GM18526 (cell line): ENCODE measurements around the gene IGSF10.

Experiments
- POLR2A ChIP-seq: IDR thresholded peaks from 3 replicates; pipeline ENCODE4 v1.6.1; 2011; ENCODE audit not compliant: insufficient read length; ENCODE audit errors: extremely low read depth

The IGSF10 gene

DNA sequence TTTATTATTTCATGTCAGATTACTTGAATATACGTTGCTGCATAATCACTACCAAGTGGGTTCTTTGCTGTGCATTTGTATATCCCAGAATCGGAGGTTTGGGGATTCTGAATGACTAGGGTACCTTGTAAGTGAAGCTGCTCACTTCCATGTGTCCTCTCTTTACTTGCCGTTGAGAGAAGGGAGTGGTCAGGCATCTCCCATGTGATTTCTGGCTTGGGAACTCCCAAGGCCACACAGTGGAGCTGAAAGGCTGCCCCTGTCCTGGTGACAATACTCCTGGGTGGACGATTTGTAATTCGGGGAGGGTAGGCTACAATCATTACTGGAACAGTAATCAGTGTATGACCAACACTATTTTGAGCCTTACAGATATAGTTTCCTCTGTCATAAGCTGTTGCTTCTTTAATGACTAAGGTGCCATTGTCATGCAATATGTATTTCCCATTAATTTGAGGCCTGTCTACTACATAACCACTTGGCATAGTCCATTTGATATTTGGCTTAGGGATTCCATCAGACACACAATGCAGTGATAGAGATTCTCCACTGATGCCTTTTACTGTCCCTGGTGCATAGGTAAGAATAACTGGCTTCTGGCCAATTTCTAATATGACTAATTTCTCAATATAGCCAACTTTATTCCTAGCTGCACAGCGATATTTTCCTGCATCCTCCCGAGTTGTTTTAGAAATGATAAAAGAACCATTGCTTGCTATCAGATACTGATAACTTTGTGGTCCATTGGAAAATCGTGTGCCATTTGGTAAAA lies 24.0 kb downstream of the IGSF10 start:
- no peak for TF ChIP-seq POLR2A

DNA sequence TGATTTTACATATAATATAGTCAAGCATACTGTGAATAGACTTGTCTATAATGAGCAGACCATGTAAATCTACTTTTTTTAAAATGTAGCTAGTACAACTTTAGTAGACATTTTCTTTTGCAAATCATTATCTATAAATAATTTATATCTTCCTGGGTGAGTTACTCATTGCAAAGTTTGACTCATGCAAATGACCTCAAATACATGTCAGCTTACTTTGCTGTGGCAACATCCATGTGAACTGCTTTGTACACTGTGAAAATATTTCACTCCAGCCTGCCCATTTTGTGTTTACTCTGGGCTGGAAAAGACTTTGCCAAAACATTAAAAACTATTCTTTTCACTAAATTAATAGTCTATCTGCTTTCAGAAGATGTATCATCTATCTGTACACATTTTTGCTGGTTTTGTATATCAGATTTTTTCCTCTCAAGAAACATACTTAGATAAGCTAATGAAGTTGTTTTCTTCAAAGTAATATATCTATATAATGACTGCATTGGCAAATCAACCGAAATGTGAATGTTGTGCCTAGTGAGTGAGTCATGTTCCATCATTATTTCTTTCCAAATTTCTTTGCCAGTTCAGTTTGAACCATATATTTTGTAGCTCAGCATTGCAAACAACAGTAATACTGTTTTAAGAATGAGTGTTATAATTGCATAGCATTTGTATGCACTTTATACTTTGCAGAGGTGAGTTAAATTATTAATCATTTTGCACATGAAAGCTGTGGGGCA lies 26.5 kb downstream of the IGSF10 start:
- no peak for TF ChIP-seq POLR2A

DNA sequence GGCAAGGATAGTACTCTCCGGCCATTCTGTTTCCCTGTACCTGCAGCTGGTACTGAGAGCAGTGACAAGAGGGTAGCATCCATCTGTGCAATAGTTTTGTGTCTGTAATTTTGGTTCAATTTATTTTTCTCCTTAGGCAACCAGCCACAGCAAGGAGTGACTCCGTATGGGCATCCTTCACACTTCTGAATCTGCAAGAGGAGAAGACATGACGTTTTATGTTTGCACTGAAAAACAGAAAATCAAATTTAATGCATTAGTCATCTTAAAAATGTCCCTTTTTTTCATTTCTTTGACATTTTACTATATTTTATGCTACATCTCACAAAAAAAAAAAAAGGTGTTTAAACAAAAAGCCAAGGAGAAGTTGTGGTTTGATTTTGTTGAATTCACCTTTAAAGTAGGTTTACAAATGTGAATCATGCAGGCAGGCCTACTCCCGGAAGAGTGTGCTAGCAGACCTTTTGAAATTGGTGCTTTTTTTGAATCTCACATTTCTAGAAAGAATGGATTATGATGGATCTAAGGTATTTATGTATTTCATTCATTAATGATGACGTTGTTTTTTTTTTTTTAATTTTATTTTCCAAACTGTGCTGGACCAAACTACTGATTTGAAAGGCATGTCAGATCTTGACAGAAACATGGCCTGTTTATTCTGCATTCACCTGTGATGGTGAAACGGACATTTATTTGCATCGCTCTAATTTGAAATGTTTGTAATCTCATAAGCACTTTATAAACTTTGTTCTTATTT lies 28.1 kb downstream of the IGSF10 start:
- no peak for TF ChIP-seq POLR2A

DNA sequence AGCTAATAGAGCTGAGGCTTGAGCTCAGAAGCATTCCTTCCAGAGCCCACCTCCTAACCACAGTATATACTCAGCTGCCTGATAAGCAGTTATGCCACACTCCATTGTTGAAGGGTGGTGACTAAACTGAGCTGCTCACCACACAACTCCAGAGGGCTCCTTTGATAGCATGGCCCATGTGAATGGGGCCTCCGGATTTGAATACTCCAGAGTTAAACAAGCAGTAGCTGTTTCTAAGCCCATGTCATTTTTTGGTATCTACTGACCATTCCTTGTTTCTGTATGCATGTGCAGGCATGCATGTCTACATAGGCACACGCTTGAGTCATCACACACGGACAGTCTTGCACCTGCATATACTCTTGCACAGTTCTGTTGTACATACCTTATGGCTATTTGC lies 28.9 kb downstream of the IGSF10 start:
- no peak for TF ChIP-seq POLR2A

DNA sequence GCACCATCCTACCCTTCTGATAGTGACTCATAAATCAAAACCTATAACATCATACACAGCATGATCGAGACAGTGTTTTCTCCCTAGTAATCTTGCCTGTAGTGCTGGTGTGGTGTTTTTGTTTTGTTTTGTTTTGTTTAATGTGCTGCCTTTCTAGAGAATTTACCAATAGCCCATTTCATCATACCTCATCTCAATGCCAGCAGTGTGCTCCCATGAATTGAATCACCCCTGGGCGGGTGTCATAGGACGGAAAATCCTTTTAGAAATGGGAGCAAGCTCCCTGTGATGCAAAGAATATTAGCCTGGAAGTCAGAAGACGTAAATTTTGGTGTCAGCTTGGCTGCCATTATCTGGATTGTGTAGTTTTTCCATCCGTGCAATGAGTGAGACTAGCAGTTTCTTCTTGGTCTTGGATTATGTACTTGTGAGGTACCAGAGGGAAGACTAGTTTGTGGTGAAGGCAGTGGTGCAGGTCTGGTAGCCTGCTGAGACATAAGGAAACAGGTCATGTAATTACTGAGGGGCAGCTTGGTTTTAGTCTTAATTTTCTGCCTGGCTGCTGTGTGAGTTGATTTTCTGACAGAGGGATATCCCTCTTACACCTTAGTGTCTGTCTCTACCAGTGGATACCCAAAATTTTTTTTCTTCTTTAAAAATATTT lies 29.9 kb downstream of the IGSF10 start:
- TF ChIP-seq POLR2A, result no peak

DNA sequence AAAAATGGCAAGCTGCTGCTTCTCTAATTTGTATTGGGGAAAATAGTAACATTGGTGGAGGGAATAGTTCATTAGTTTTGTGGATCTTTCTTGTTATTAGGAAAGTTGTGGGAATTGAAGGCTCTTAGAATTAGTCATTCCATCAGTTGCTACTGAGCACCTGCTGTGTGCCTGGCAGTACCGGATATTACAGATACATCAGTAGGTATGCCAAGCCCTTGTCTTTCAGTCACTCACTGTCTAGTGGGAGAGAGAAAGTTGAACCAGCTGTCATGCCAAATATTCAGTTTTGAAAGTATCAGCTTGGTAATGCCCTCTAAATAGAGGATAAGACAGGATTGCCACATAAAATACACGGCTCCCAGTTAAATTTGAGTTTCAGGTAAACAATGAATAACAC lies 32.5 kb downstream of the IGSF10 start:
- no peak for TF ChIP-seq POLR2A

DNA sequence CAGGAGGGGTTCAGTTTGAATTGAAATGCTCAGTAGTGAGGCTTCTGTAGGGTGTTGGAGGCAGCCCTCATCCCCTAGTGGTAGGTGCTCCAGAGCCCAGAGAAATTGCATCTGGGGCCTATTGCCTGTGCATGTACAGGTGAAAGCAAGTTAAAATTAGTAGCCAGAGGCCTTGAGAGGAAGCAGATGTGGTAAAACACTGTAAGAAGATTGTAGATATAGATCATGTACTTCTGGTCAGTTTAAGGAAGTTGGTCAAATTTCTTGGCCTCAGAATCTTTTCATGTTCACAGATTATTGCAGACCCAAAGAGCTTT lies 34.6 kb downstream of the IGSF10 start:
- TF ChIP-seq POLR2A, result no peak

DNA sequence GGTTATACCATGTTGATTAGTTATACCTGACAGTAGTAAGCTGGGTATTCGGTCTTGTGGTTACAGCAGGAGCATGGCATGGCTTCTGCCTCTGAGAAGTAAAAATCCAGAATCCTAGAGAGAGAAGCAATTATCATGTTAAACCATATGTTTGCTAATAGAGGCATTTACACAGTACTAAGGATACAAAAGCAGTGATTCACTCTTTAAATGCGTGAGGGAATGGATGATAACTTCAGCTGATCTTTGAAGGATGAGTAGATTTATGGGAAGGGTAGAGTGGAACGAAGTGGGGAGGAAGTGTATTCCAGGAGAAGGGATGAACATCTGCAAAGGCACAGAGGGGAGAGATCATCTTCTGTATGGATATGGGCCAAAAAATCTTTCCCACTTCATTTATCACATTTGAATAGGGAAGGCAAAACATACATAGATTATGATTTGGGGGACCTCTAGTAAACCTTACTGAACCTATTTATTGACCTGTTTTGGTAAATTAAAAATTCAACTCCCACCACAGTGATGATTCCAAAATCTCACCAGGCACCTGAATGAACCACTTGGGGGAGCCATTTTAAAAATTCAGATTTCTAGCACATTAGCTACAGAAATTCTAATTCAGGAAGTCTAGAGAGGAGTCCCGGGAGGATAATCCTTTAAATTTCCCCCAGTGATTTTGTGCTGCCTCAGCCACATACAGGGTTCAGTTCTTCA lies 35.1 kb downstream of the IGSF10 start:
- TF ChIP-seq POLR2A, result no peak

DNA sequence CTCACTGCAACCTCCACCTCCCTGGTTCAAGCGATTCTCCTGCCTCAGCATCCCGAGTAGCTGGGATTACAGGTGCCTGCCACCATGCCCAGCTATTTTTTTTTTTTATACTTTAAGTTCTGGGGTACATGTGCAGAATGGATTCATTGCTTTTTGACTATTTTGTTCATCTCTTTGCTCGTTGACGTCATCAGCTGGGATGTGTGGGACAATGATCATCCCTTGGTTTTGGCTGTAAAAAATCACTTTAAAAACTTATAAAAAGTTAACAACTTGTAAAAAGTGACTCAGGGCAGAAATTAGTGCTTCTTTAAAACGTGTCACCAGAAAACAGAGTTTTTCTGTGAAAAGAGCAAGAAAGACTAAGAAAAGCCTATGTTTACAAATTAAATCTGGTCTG lies 37.8 kb downstream of the IGSF10 start:
- no peak for TF ChIP-seq POLR2A

DNA sequence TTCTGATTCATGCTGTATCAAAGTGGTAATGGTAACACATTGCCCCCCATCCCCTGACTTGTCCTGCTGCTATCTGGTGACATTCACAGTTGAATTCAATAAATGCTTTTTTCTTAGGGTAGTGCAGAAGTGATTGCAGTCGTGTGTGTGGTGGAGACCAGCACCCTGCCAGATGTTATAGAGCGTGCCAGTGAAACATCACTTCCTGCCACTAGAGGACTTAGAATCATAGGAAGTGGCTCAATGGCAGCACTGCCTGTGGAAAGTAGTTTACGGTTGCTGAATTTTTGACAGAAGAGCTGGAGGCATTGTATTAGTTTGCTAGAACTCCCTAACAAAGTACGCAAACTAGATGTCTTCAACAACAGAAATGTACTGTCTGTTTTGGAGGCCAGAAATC lies 38.9 kb downstream of the IGSF10 start:
- TF ChIP-seq POLR2A, result no peak

DNA sequence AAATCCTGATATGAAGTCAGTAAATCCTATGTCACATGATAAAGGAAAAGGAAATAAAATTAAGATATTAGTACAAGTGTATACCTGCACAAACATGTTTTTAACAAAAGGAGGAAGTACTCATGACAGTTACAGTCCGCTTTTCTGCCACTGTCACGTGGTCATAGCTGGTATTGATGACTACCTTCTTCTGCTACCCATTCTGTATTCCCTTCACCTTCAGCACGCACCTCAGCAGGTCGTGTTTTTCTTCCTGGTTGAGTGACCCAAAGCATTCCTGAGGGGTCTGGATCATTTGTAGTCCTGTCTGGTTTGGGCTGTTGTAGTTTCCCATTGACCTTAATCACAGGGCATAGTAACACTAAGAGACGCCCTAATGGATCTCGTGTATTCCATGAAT lies 41.1 kb downstream of the IGSF10 start:
- no peak for TF ChIP-seq POLR2A

DNA sequence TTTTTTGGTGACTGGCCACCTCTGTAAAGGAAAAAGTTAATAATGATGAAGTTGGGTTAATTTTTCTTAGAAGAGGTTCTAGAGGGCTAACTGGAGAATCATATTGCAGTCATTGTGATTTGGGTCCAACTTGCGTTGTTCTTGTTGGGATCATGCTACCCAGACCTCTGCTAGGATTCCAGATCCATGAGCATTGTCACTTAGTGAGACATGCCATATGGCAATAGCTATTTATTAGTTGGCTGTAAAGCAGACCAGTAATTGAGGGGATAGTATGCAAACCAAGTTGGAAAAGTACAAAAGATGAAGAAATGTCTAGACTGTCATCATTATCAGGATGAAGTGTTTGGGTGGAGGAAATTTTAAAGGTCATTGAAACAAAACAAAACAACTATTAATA lies 45.6 kb downstream of the IGSF10 start:
- no peak for TF ChIP-seq POLR2A

DNA sequence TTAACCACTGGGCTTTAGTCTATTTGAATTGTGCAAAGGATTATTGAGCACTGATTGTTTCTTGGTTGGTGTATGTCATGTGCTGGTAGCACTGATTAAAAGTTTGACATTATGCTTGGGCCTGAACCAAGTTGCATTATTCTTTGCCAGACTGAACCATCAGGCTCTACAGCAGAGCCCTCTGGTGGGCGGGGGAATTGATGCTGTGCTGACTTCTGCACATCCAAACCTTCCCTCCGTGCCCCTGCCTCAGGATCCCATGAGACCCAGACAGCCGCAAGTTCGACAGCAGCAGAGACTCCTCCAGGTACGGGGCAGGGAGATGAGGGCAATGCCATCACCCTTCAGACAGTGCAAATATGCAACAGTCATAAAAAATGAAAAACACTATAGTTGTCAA lies 47.9 kb downstream of the IGSF10 start:
- TF ChIP-seq POLR2A, result no peak
